Lower lobe of right lung (tissue), 2 donors: Measurements from ENCODE around the gene MXRA8. TPM values are rescaled to one million over a fixed set of nuclear protein-coding genes. Genes with fewer than 3 reads are reported as not detected.

Experiments
- ATAC-seq, 2 donors: fragments of 200-7000 bp; cut with Tn5 transposase; one replicate each; pipeline ENCODE4 v1.9.1; 2020 to 2022; ENCODE audit warnings: mild to moderate bottlenecking in 2 of 2, moderate library complexity in 2 of 2
- DNase-seq: peaks from one replicate; pipeline ENCODE4 v3.0.0-alpha.2; 2020
- H3K27ac ChIP-seq: fragments of 200-600 bp; one replicate; pipeline ENCODE4 v1.8.0; 2022
- H3K27me3 ChIP-seq: fragments of 200-600 bp; one replicate; pipeline ENCODE4 v1.8.0; 2022; ENCODE audit warnings: low read depth
- H3K36me3 ChIP-seq: fragments of 200-600 bp; one replicate; pipeline ENCODE4 v1.8.0; 2022; ENCODE audit warnings: mild to moderate bottlenecking
- H3K4me1 ChIP-seq: fragments of 200-600 bp; one replicate; pipeline ENCODE4 v1.8.0; 2022
- H3K4me3 ChIP-seq: fragments of 200-600 bp; one replicate; pipeline ENCODE4 v1.8.0; 2022; ENCODE audit warnings: mild to moderate bottlenecking
- H3K9me3 ChIP-seq: fragments of 200-600 bp; one replicate; pipeline ENCODE4 v1.8.0; 2022
- CTCF ChIP-seq: fragments of 200-600 bp; IDR thresholded peaks from one replicate; pipeline ENCODE4 v1.8.0; 2022; ENCODE audit warnings: antibody characterized with exemption, mild to moderate bottlenecking
- intact Hi-C: fragments of 100-400 bp; cut with DNase I; formaldehyde crosslinking; loops from one replicate; pipeline ENCODE4 v1.11.0; 2022
- total RNA-seq: library from RNA; stranded (reverse); fragmentation: NEBNext Ultra II Directional; extraction: Animal tissue kit (Norgen Biotek cat#: 25700); gene quantifications from one replicate; pipeline ENCODE4 v1.2.1, GENCODE V29; 2021
- donor health status: DM: no; HTN: yes; CAD: no; lungs with severe emphysema.

The MXRA8 gene
- total RNA-seq, 1 donor from 2014 or later, result 39.3 TPM

GRCh38 chr1:1394116-1394515 lies 35.8 kb upstream of the MXRA8 start:
- ATAC-seq (no peak), DNase-seq (no peak)
- no peaks in the 10 kb centered on the region for H3K27me3 ChIP-seq
- peaks cover 92% of the 10 kb centered on the region for H3K36me3 ChIP-seq
- no peaks in the 10 kb centered on the region for H3K9me3 ChIP-seq
- intact Hi-C loops, result no loop called here
- no peak overlapping the region for H3K4me3 ChIP-seq
- H3K27ac ChIP-seq, result no peak overlapping the region
- peaks cover 22% of the 10 kb centered on the region for H3K4me1 ChIP-seq
- no peak for TF ChIP-seq CTCF

GRCh38 chr1:1393428-1393827 lies 35.1 kb upstream of the MXRA8 start:
- H3K4me3 ChIP-seq, result no peak overlapping the region
- no peak for TF ChIP-seq CTCF
- H3K9me3 ChIP-seq, result no peaks in the 10 kb centered on the region
- H3K36me3 ChIP-seq, result peaks cover 99% of the 10 kb centered on the region
- H3K27me3 ChIP-seq, result no peaks in the 10 kb centered on the region
- no peak for ATAC-seq
- no peak overlapping the region for H3K27ac ChIP-seq
- H3K4me1 ChIP-seq, result peaks cover 21% of the 10 kb centered on the region
- DNase-seq, result no peak
- intact Hi-C loops, result no loop called here

- TF ChIP-seq CTCF, result no peak
- no peak for ATAC-seq
- H3K4me3 ChIP-seq, result no peak overlapping the region
- no peak overlapping the region for H3K27ac ChIP-seq
- H3K27me3 ChIP-seq, result no peaks in the 10 kb centered on the region
- peaks cover 17% of the 10 kb centered on the region for H3K4me1 ChIP-seq
- DNase-seq, result no peak
- intact Hi-C loops, result no loop called here
- no peaks in the 10 kb centered on the region for H3K9me3 ChIP-seq
- peaks cover 100% of the 10 kb centered on the region for H3K36me3 ChIP-seq
Observed at GRCh38 chr1:1393014-1393413, 34.7 kb upstream of the MXRA8 start.

- peaks cover 9% of the 10 kb centered on the region for H3K4me1 ChIP-seq
- H3K36me3 ChIP-seq, result peaks cover 100% of the 10 kb centered on the region
- intact Hi-C loops, result no loop called here
- no peak for TF ChIP-seq CTCF
- no peak overlapping the region for H3K27ac ChIP-seq
- no peaks in the 10 kb centered on the region for H3K9me3 ChIP-seq
- H3K4me3 ChIP-seq, result peak overlapping the region; percentile 3
- ATAC-seq, result no peak
- no peaks in the 10 kb centered on the region for H3K27me3 ChIP-seq
- DNase-seq, result peak; percentile 34
Observed at GRCh38 chr1:1391225-1391624, 32.9 kb upstream of the MXRA8 start.

GRCh38 chr1:1390675-1391074 lies 32.3 kb upstream of the MXRA8 start:
- Histone ChIP-seq H3K4me3 (no peak overlapping the region), H3K36me3 (peaks cover 100% of the 10 kb centered on the region), H3K27me3 (no peaks in the 10 kb centered on the region), H3K4me1 (peaks cover 9% of the 10 kb centered on the region), H3K9me3 (no peaks in the 10 kb centered on the region), H3K27ac (no peak overlapping the region)
- TF ChIP-seq CTCF, result no peak
- no peak for ATAC-seq
- peak; percentile 22 for DNase-seq
- intact Hi-C loops, result no loop called here

GRCh38 chr1:1388078-1388472 lies 29.7 kb upstream of the MXRA8 start:
- no peak for DNase-seq
- intact Hi-C loops, result no loop called here

More at GRCh38 chr1:1388078-1388472, 29.7 kb upstream of the MXRA8 start:
- H3K4me1 ChIP-seq, result peaks cover 9% of the 10 kb centered on the region
- no peak for TF ChIP-seq CTCF
- no peak for ATAC-seq
- no peak overlapping the region for H3K27ac ChIP-seq
- H3K4me3 ChIP-seq, result no peak overlapping the region
- no peaks in the 10 kb centered on the region for H3K9me3 ChIP-seq
- H3K27me3 ChIP-seq, result no peaks in the 10 kb centered on the region
- H3K36me3 ChIP-seq, result peaks cover 83% of the 10 kb centered on the region
